ENCODE data around the gene ZNF385D. TPM values are rescaled to one million over a fixed set of nuclear protein-coding genes. Genes with fewer than 3 reads are reported as not detected.
A peak's percentile ranks its signal among the peaks of the same experiment; 100 is the strongest.

Gene ZNF385D
- total and polyA plus RNA-seq, 8 donors = 1.6 to 28.6 (median 17.5) TPM

- H3K27me3 ChIP-seq = no peaks in the 10 kb centered on the region
- DNase-seq (no peak), ATAC-seq (no peak)
- no peak overlapping the region for H3K27ac ChIP-seq
- peaks cover 0 to 5% of the 10 kb centered on the region in 2 donors for H3K4me1 ChIP-seq
- no peak overlapping the region for H3K4me3 ChIP-seq
- no peak for TF ChIP-seq CTCF (IDR thresholded peaks at IDR 0.05)
- no peaks in the 10 kb centered on the region for H3K9me3 ChIP-seq
- H3K36me3 ChIP-seq = no peaks in the 10 kb centered on the region
- intact Hi-C loops (cut with DNase I) = no loop called here
Measured at GRCh38 chr3:21481991-21482390, 269.0 kb downstream of the ZNF385D start.

DNA sequence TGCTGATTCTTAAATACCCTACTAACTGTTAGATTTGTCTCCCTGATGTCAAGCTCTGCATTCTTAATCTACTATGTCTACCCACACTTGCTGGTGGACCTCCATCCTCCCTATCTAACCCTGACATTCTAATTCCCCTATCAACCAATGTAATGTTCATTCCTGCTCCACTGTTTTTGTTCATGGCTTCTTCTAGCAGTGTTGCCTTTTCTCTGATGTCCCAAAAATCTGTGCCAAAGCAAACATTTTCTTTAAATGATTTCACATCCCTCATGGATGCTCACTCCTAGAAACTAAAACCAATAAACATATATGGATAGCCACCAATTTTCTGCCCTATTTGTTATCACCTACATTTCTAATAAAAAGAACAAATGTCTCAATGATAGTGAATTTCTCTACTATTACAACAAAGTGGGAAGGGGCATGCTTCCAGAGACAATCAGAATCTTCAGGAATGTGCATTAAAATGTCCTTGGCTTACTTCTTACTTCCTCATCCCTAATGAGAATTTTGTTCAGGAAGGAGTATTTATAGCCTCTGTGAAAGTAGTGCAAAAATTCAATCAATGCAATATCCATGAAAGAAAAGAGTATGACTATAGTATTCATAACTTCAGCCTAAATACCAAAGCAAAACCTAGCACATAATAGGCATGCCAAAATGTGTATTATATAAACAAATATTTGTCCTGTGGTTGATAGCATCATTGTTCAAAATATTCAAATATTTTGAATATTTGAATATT, 273.3 kb downstream of the ZNF385D start:
- Histone ChIP-seq H3K36me3 (no peaks in the 10 kb centered on the region), H3K27ac (no peak overlapping the region), H3K4me3 (no peak overlapping the region), H3K9me3 (no peaks in the 10 kb centered on the region), H3K4me1 (peaks cover 0 to 5% of the 10 kb centered on the region in 2 donors), H3K27me3 (no peaks in the 10 kb centered on the region)
- DNase-seq = no peak
- TF ChIP-seq CTCF (IDR thresholded peaks at IDR 0.05) = no peak
- intact Hi-C loops (cut with DNase I) = no loop called here
- no peak for ATAC-seq

- no peak for DNase-seq
Measured at GRCh38 chr3:21466476-21466875, 284.5 kb downstream of the ZNF385D start.

GRCh38 chr3:21464746-21465145, 286.3 kb downstream of the ZNF385D start:
- no peak for TF ChIP-seq CTCF (IDR thresholded peaks at IDR 0.05)
- Histone ChIP-seq H3K4me3 (no peak overlapping the region), H3K27me3 (no peaks in the 10 kb centered on the region), H3K4me1 (no peaks in the 10 kb centered on the region), H3K36me3 (no peaks in the 10 kb centered on the region), H3K9me3 (no peaks in the 10 kb centered on the region), H3K27ac (no peak overlapping the region)
- intact Hi-C loops (cut with DNase I) = no loop called here
- DNase-seq = peak in 1 of 4 donors; percentile 36
- no peak for ATAC-seq

More at GRCh38 chr3:21466476-21466875, 284.5 kb downstream of the ZNF385D start:
- Histone ChIP-seq H3K9me3 (no peaks in the 10 kb centered on the region), H3K4me3 (no peak overlapping the region), H3K27ac (no peak overlapping the region), H3K27me3 (no peaks in the 10 kb centered on the region), H3K4me1 (no peaks in the 10 kb centered on the region), H3K36me3 (no peaks in the 10 kb centered on the region)
- no peak for TF ChIP-seq CTCF (IDR thresholded peaks at IDR 0.05)
- intact Hi-C loops (cut with DNase I) = no loop called here
- no peak for ATAC-seq

DNA sequence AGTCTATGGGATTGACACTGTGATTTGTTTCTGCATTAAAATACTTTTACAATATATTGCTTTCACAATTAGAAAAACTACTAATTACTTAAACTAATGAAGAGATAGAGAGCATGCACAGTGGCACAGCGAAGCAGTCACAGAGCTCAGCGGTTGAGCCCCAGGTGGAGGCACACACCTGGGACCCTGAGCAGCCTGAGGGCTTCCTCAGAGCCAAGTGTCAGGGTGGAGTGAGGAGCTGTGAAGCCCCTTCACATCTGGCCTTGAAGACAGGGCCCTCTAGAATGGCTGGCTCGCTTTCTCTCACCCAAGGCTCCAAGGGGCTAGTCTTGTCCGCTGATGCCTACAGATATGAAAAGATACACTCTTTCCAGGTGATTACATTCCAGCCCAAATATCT, 287.7 kb downstream of the ZNF385D start:
- intact Hi-C loops (cut with DNase I) = no loop called here
- Histone ChIP-seq H3K36me3 (no peaks in the 10 kb centered on the region), H3K4me1 (no peaks in the 10 kb centered on the region), H3K9me3 (no peaks in the 10 kb centered on the region), H3K27me3 (no peaks in the 10 kb centered on the region), H3K4me3 (no peak overlapping the region), H3K27ac (no peak overlapping the region)
- TF ChIP-seq CTCF (IDR thresholded peaks at IDR 0.05) = no peak
- DNase-seq = no peak
- no peak for ATAC-seq
